Measurements from ENCODE around the gene AKAP10.
"Not testable (repeated sequence)": the region's sequence is repeated elsewhere in the genome, so short reads cannot be mapped to it uniquely, and the experiment has no call there.

AKAP10 gene

GRCh38 chr17:19978805-19979211 lies 1.2 kb upstream of the AKAP10 start:
- DNase-seq (ENCODE audit: low read depth), result no peak

GRCh38 chr17:19978209-19978802 lies 678 bp upstream of the AKAP10 start:
- DNase-seq (ENCODE audit: low read depth), result no peak

GRCh38 chr17:19975601-19976000 lies 2.0 kb downstream of the AKAP10 start:
- no peak for DNase-seq (ENCODE audit: low read depth)

GRCh38 chr17:19973156-19973555 lies 4.5 kb downstream of the AKAP10 start:
- no peak for DNase-seq (ENCODE audit: low read depth)

GRCh38 chr17:19962954-19963353 lies 14.7 kb downstream of the AKAP10 start:
- DNase-seq (ENCODE audit: low read depth), result not testable (repeated sequence)

- no peak for DNase-seq (ENCODE audit: low read depth)
These were observed 19.6 kb downstream of the AKAP10 start for GRCh38 chr17:19958023-19958422.

- no peak for DNase-seq (ENCODE audit: low read depth)
These were observed 22.5 kb downstream of the AKAP10 start for GRCh38 chr17:19955099-19955498.

- DNase-seq (ENCODE audit: low read depth), result not testable (repeated sequence)
These were observed 26.2 kb downstream of the AKAP10 start for GRCh38 chr17:19951411-19951810.

- DNase-seq (ENCODE audit: low read depth), result not testable (repeated sequence)
These were observed 26.9 kb downstream of the AKAP10 start for GRCh38 chr17:19950624-19951195.

- no peak for DNase-seq (ENCODE audit: low read depth)
These were observed 29.3 kb downstream of the AKAP10 start for GRCh38 chr17:19948116-19948943.

GRCh38 chr17:19946921-19947320 lies 30.7 kb downstream of the AKAP10 start:
- DNase-seq (ENCODE audit: low read depth), result no peak

- DNase-seq (ENCODE audit: low read depth), result no peak
These were observed 32.5 kb downstream of the AKAP10 start for GRCh38 chr17:19945009-19945626.

GRCh38 chr17:19943599-19943998 lies 34.0 kb downstream of the AKAP10 start:
- no peak for DNase-seq (ENCODE audit: low read depth)

- DNase-seq (ENCODE audit: low read depth), result no peak
These were observed 34.6 kb downstream of the AKAP10 start for GRCh38 chr17:19943026-19943425.

- no peak for DNase-seq (ENCODE audit: low read depth)
These were observed 36.7 kb downstream of the AKAP10 start for GRCh38 chr17:19940722-19941464.

GRCh38 chr17:19939993-19940721 lies 37.5 kb downstream of the AKAP10 start:
- no peak for DNase-seq (ENCODE audit: low read depth)

GRCh38 chr17:19938736-19939135 lies 38.9 kb downstream of the AKAP10 start:
- DNase-seq (ENCODE audit: low read depth), result no peak

GRCh38 chr17:19937522-19937921 lies 40.1 kb downstream of the AKAP10 start:
- no peak for DNase-seq (ENCODE audit: low read depth)

GRCh38 chr17:19935169-19935568 lies 42.5 kb downstream of the AKAP10 start:
- DNase-seq (ENCODE audit: low read depth), result no peak

- no peak for DNase-seq (ENCODE audit: low read depth)
These were observed 44.0 kb downstream of the AKAP10 start for GRCh38 chr17:19933628-19934027.

- DNase-seq (ENCODE audit: low read depth), result no peak
These were observed 44.4 kb downstream of the AKAP10 start for GRCh38 chr17:19933221-19933620.
